Inferior parietal cortex (tissue), 1 donor: ENCODE data around the gene TRIM51.
"Not testable (repeated sequence)": the region's sequence is repeated elsewhere in the genome, so short reads cannot be mapped to it uniquely, and the experiment has no call there.

Experiments used
- DNase-seq: peaks from one replicate; pipeline ENCODE4 v3.0.0-alpha.2; 2016; ENCODE audit errors: extremely low spot score

TRIM51 gene

GRCh38 chr11:55882997-55883396, at the start of gene TRIM51:
Gene TRIM51, plus strand, starts transcription at chr11:55883297. Its CDS starts 2,132 bp downstream, at chr11:55885429.
- DNase-seq = not testable (repeated sequence)

GRCh38 chr11:55838452-55838851, 44.6 kb upstream of the TRIM51 start, which contains the start of gene OR5D16:
Gene OR5D16, plus strand, starts transcription at chr11:55838752. Its CDS starts 0 bp downstream, at chr11:55838752.
- DNase-seq = no peak

GRCh38 chr11:55847453-55847852, 35.6 kb upstream of the TRIM51 start:
- no peak for DNase-seq

- DNase-seq = no peak
These were observed 34.1 kb upstream of the TRIM51 start for GRCh38 chr11:55849037-55849436.

GRCh38 chr11:55852141-55852540, 31.0 kb upstream of the TRIM51 start:
- no peak for DNase-seq

GRCh38 chr11:55854704-55855103, 28.4 kb upstream of the TRIM51 start:
- no peak for DNase-seq

GRCh38 chr11:55867354-55867753, 15.7 kb upstream of the TRIM51 start:
- DNase-seq = not testable (repeated sequence)

- not testable (repeated sequence) for DNase-seq
These were observed 10.4 kb upstream of the TRIM51 start for GRCh38 chr11:55872731-55873130.

- not testable (repeated sequence) for DNase-seq
These were observed 10.0 kb upstream of the TRIM51 start for GRCh38 chr11:55873146-55873545.

GRCh38 chr11:55884995-55885394, 1.9 kb downstream of the TRIM51 start:
- DNase-seq = not testable (repeated sequence)

GRCh38 chr11:55885481-55885880, 2.4 kb downstream of the TRIM51 start:
- DNase-seq = not testable (repeated sequence)

GRCh38 chr11:55895216-55895615, 12.1 kb downstream of the TRIM51 start:
- DNase-seq = no peak

- no peak for DNase-seq
These were observed 19.2 kb downstream of the TRIM51 start for GRCh38 chr11:55902308-55902707.

- no peak for DNase-seq
These were observed 31.4 kb downstream of the TRIM51 start, which contains the start of gene OR5W2 for GRCh38 chr11:55914482-55914881. Gene OR5W2, minus strand, starts transcription at chr11:55914582. Its CDS starts 0 bp downstream, at chr11:55914582.

- no peak for DNase-seq
These were observed 37.4 kb downstream of the TRIM51 start for GRCh38 chr11:55920537-55920936.

GRCh38 chr11:55936300-55936699, 53.2 kb downstream of the TRIM51 start, which contains the start of gene OR5I1:
Gene OR5I1, minus strand, starts transcription at chr11:55936400. Its CDS starts 0 bp downstream, at chr11:55936400.
- no peak for DNase-seq
